GM12878 (cell line): ENCODE measurements around the gene TTC9B. TPM values are rescaled to one million over a fixed set of nuclear protein-coding genes. Genes with fewer than 3 reads are reported as not detected.

Experiments
- ATAC-seq: fragments of 200-7000 bp; cut with Tn5 transposase; 3 replicates; pipeline ENCODE4 v1.9.1; 2020; ENCODE audit warnings: mild to moderate bottlenecking, moderate library complexity
- Bru-seq: library from RNA; stranded (reverse); fragments of 400-500 nt; gene quantifications from one replicate; lab custom pipeline; 2021; lab: Mats Ljungman, UMichigan
- BruChase-seq, 2 experiments: library from RNA; stranded (reverse); fragments of 400-500 nt; gene quantifications; one replicate each; lab custom pipeline; 2021; lab: Mats Ljungman, UMichigan
- BruUV-seq: library from RNA; stranded (reverse); fragments of 400-500 nt; replicated peaks from 2 replicates; lab custom pipeline; 2021; lab: Mats Ljungman, UMichigan
- CTCF ChIA-PET: fragments of 300-600 bp; sonication (Branson Sonifier 250); formaldehyde crosslinking; extraction: SDS; loops from one replicate; lab custom pipeline; 2021; ENCODE audit warnings: inconsistent platforms; lab: Yijun Ruan, JAX
- POLR2A ChIA-PET: fragments of 350-600 bp; formaldehyde crosslinking; extraction: SDS; loops from one replicate; lab custom pipeline; 2021; ENCODE audit warnings: inconsistent platforms; lab: Charles Lee
- RAD21 ChIA-PET: fragments of 300-600 bp; sonication (Branson Sonifier 250); formaldehyde crosslinking; loops from one replicate; lab custom pipeline; 2023; ENCODE audit warnings: antibody characterized with exemption; ENCODE audit not compliant: unreplicated experiment; lab: Charles Lee
- SMC1A ChIA-PET: fragments of 300-600 bp; sonication (Branson Sonifier 250); formaldehyde crosslinking; loops from one replicate; lab custom pipeline; 2023; ENCODE audit not compliant: unreplicated experiment, uncharacterized antibody; lab: Charles Lee
- DNase-seq: peaks from one replicate; pipeline ENCODE4 v3.0.0-alpha.2; 2011; ENCODE audit warnings: low read depth, low spot score
- FAIRE-seq: peaks from 3 replicates; lab custom pipeline; 2011; peaks lifted over from hg19 to GRCh38; lab: Jason Lieb, UNC
- H2AFZ ChIP-seq: 2 replicates; pipeline ENCODE4 v1.6.0; 2011; ENCODE audit warnings: low read depth, low read length, control low read depth; ENCODE audit not compliant: control insufficient read depth
- H3K27ac ChIP-seq: 2 replicates; pipeline ENCODE4 v1.5.1; 2011; ENCODE audit warnings: control low read depth; ENCODE audit not compliant: control insufficient read depth, insufficient read depth
- H3K27me3 ChIP-seq, 2 experiments: replicated peaks in 1 of 2; 2 replicates each; pipeline versions ENCODE4 v1.6.0 to v1.6.1; 2011; ENCODE audit warnings: low read length in 1 of 2; ENCODE audit not compliant: control insufficient read depth in 2 of 2, insufficient read depth in 2 of 2
- H3K36me3 ChIP-seq, 2 experiments: 2 replicates each; pipeline ENCODE4 v1.5.1; 2011; ENCODE audit warnings: low read length in 1 of 2; ENCODE audit not compliant: control insufficient read depth in 2 of 2, insufficient read depth in 2 of 2
- H3K4me1 ChIP-seq: 2 replicates; pipeline ENCODE4 v1.6.1; 2011; ENCODE audit warnings: mild to moderate bottlenecking, low read length, moderate library complexity, mixed read lengths; ENCODE audit not compliant: control insufficient read depth, insufficient read depth
- H3K4me2 ChIP-seq: 2 replicates; pipeline ENCODE4 v1.6.0; 2011; ENCODE audit warnings: control low read depth; ENCODE audit not compliant: control insufficient read depth, insufficient read depth
- H3K4me3 ChIP-seq: fragments of 200-600 bp; sonication (generic); 2 replicates; pipeline ENCODE4 v1.5.1; 2016
- H3K79me2 ChIP-seq: 2 replicates; pipeline ENCODE4 v1.6.0; 2011; ENCODE audit warnings: low read length; ENCODE audit not compliant: control insufficient read depth, insufficient read depth
- H3K9ac ChIP-seq: 2 replicates; pipeline ENCODE4 v1.8.0; 2011; ENCODE audit warnings: low read length, control low read depth, mixed read lengths; ENCODE audit not compliant: control insufficient read depth, insufficient read depth
- H3K9me3 ChIP-seq: replicated peaks from 3 replicates; pipeline ENCODE4 v1.5.1; 2011; ENCODE audit warnings: mild to moderate bottlenecking, low read length; ENCODE audit not compliant: control insufficient read depth, insufficient read depth
- H4K20me1 ChIP-seq: 2 replicates; pipeline ENCODE4 v1.6.0; 2011; ENCODE audit not compliant: control insufficient read depth, insufficient read depth
- KDM1A ChIP-seq: fragments of 200-600 bp; sonication (generic); IDR thresholded peaks from 2 replicates; pipeline ENCODE4 v1.6.1; 2016; ENCODE audit warnings: borderline replicate concordance
- RCOR1 ChIP-seq: conservative IDR thresholded peaks from 2 replicates; pipeline ENCODE4 v1.6.1; 2012; ENCODE audit warnings: low read depth, low read length, improper control_type of control experiment
- REST ChIP-seq: IDR thresholded peaks from 2 replicates; pipeline ENCODE4 v1.6.1; 2012; ENCODE audit warnings: mild to moderate bottlenecking, low read depth, low read length
- SUZ12 ChIP-seq: fragments of 200-600 bp; sonication (generic); IDR thresholded peaks from one replicate; pipeline ENCODE4 v1.6.1; 2018; ENCODE audit warnings: antibody characterized with exemption, mild to moderate bottlenecking; ENCODE audit not compliant: unreplicated experiment
- WGBS: methylation state at CpG from one replicate; pipeline ENCODE4 v1.1.6; 2016; ENCODE audit warnings: low lambda C conversion rate; ENCODE audit not compliant: insufficient replicate concordance, insufficient coverage; ENCODE audit errors: missing lambda C conversion rate; 5-methylcytosine and 5-hydroxymethylcytosine counted together
- in situ Hi-C: fragments of 300-500 bp; cut with MboI; formaldehyde crosslinking; loops from 9 replicates; pipeline ENCODE4 v1.14.3; 2018; ENCODE audit warnings: mixed read lengths
- intact Hi-C: fragments of 100-400 bp; cut with micrococcal nuclease; formaldehyde crosslinking; loops from one replicate; pipeline ENCODE4 v1.14.2; 2022; ENCODE audit not compliant: unreplicated experiment
- long read RNA-seq, 2 experiments: library from polyadenylated mRNA; unstranded; transcript quantifications; one replicate each; pipeline ENCODE4 v2.0.0, GENCODE V29; 2019 to 2020
- polyA minus RNA-seq, 3 experiments: library from RNA; depleted of rRNA, polyadenylated mRNA; stranded (reverse); fragments of >200 nt; gene quantifications; 2 replicates each; pipeline ENCODE4 v1.2.3, GENCODE V29; 2011
- polyA plus RNA-seq, 11 experiments: library from polyadenylated mRNA; depleted of rRNA in 4 of 11; unstranded in 6 of 11; stranded (reverse) in 5 of 11; fragments of >200 nt; fragmentation: Nextera tagmentation in 4 of 11; fragmentation: Illumina TruSeq in 1 of 11; extraction: Ambion mirVana in 4 of 11; extraction: Trizol in 1 of 11; gene quantifications; 1 replicate in 1 of 11; 2 replicates in 10 of 11; pipeline versions ENCODE4 v1.2.1 to v1.2.3, GENCODE V29; 2011 to 2016; ENCODE audit warnings: inconsistent platforms in 2 of 11, missing spikeins in 2 of 11, low read depth in 1 of 11
- total RNA-seq, 4 experiments: library from RNA; depleted of rRNA in 3 of 4; stranded (reverse); fragments of >200 nt in 3 of 4; fragmentation: Illumina TruSeq in 1 of 4; extraction: Trizol in 1 of 4; gene quantifications; 2 replicates each; pipeline versions ENCODE4 v1.2.1 to v1.2.3, GENCODE V29; 2013 to 2021

Gene TTC9B
- total RNA-seq (2013; cell fraction: nucleolus; rRNA removed) = not detected in 2 replicates
- total RNA-seq (2014; rRNA removed) = not detected in 2 replicates
- not detected in 2 replicates for total RNA-seq (2014; rRNA removed; fragmentation: Illumina TruSeq; extraction: Trizol)
- not detected in 2 replicates for total RNA-seq (2021)
- not detected for polyA plus RNA-seq (2011; ENCODE audit: low read depth)
- polyA plus RNA-seq (2011; rRNA removed) = not detected in 2 replicates
- not detected in 2 replicates for polyA plus RNA-seq (2011; cell fraction: cytosol; rRNA removed)
- polyA plus RNA-seq (2011; cell fraction: nucleus; rRNA removed) = not detected in 2 replicates
- polyA plus RNA-seq (2012) = 0.15 and 0.38 TPM in 2 replicates
- polyA plus RNA-seq (2014; fragmentation: Illumina TruSeq; extraction: Trizol) = not detected in 2 replicates
- polyA plus RNA-seq (2014; fragmentation: Nextera tagmentation; extraction: Ambion mirVana) = under 1 TPM; 0.04 to 0.14 TPM
- polyA plus RNA-seq (2014; rRNA removed) = not detected in 2 replicates
- polyA plus RNA-seq (2016; fragmentation: Nextera tagmentation; extraction: Ambion mirVana) = under 1 TPM in 1 of 2 experiments, not detected in 1; 0.10 TPM
- polyA minus RNA-seq (2011; rRNA and poly(A)+ RNA removed) = not detected in 2 replicates
- not detected in 2 replicates for polyA minus RNA-seq (2011; cell fraction: cytosol; rRNA and poly(A)+ RNA removed)
- polyA minus RNA-seq (2011; cell fraction: nucleus; rRNA and poly(A)+ RNA removed) = not detected in 2 replicates
- not detected for Bru-seq, nascent RNA
- BruChase-seq, experiment 1, labeled RNA remaining after a 6-hour chase = not detected
- percentile 18 among the genes with signal in this experiment for BruChase-seq, experiment 2, labeled RNA remaining after a 2-hour chase
- long read RNA-seq, experiment 1 = 0 reads
- long read RNA-seq, experiment 2 = 0 reads

GRCh38 chr19:40217934-40218890, at the start of gene TTC9B:
Gene TTC9B (minus strand): TSS chr19:40218384. CDS start chr19:40218381, 3 bp downstream.
- WGBS = 27% methylated on average over 24 of the region's 75 CpGs
- H2AFZ ChIP-seq = no peak within 1 kb of the TSS
- FAIRE-seq = no peak

More at GRCh38 chr19:40217934-40218890, at the start of gene TTC9B:
- DNase-seq (no peak), ATAC-seq (no peak; the same call in 2 of the 3 replicates)
- no peaks in the 10 kb centered on the region for H3K36me3 ChIP-seq
- H3K27ac ChIP-seq = no peak within 1 kb of the TSS
- no peaks in the 10 kb centered on the region for H3K4me1 ChIP-seq
- no peak within 1 kb of the TSS for H3K4me2 ChIP-seq
- ChIA-PET SMC1A (interaction anchor here (0.5 to 3.1 kb wide), 3 partner anchors 74 to 100 kb away, joined by 3 to 15 read pairs (median 3); no protein-coding TSS in a partner anchor), RAD21 (interaction anchor here (0.8 to 1.3 kb wide), 2 partner anchors 26 to 195 kb away, joined by 3 to 4 read pairs; no protein-coding TSS in a partner anchor), POLR2A (interaction anchor here (0.6 kb wide), 2 partner anchors 307 to 384 kb away, joined by 3 to 4 read pairs; partner anchors contain the start of gene DYRK1B), CTCF (interaction anchor here (0.8 to 1.5 kb wide), 3 partner anchors 28 to 163 kb away, joined by 3 to 7 read pairs (median 5); partner anchors contain the start of gene ZNF780B)
- BruUV-seq = no TSS peak
- no peak within 1 kb of the TSS for H3K4me3 ChIP-seq
- peaks cover 4% of the 10 kb centered on the region; the same call in 1 of the 3 replicates for H3K9me3 ChIP-seq
- intact Hi-C loops (no loop called here), in situ Hi-C loops (no loop called here)
- H3K79me2 ChIP-seq = no peaks in the 10 kb centered on the region
- H4K20me1 ChIP-seq = no peaks in the 10 kb centered on the region
- peaks cover 0 to 6% of the 10 kb centered on the region in 2 experiments for H3K27me3 ChIP-seq
- H3K9ac ChIP-seq = no peak within 1 kb of the TSS
- TF ChIP-seq REST = peak; percentile 89
- peak; percentile 91 for TF ChIP-seq SUZ12
- 0 out of 2 replicates have a peak, but pooled peaks have one; percentile 85 for TF ChIP-seq RCOR1
- TF ChIP-seq KDM1A = no peak
